ENCODE measurements around the gene CCDC77. TPM values are rescaled to one million over a fixed set of nuclear protein-coding genes. Genes with fewer than 3 reads are reported as not detected.

The CCDC77 gene
- total RNA-seq, 1 donor from 2014 or later, result 14.6 TPM

- Histone ChIP-seq H3K4me1 (ENCODE audit: control insufficient read depth in 3 of 3, insufficient read depth in 3 of 3, low read length in 3 of 3) (peaks cover 11 to 32% (median 26%) of the 10 kb centered on the region in 3 donors), H3K36me3 (ENCODE audit: control insufficient read depth in 3 of 3, insufficient read depth in 3 of 3, low read length in 3 of 3) (no peaks in the 10 kb centered on the region), H3K27me3 (ENCODE audit: control insufficient read depth in 3 of 3, insufficient read depth in 3 of 3, low read length in 3 of 3) (peaks cover 1 to 8% (median 6%) of the 10 kb centered on the region in 3 donors), H3K9ac (ENCODE audit: low read depth in 1 of 3, low read length in 3 of 3) (no peak overlapping the region), H3K9me3 (ENCODE audit: control insufficient read depth in 3 of 3, low read length in 3 of 3) (no peaks in the 10 kb centered on the region), H3K4me3 (ENCODE audit: low read length in 3 of 3) (no peak overlapping the region), H3K27ac (ENCODE audit: low read depth, low read length) (no peak overlapping the region)
Observed at GRCh38 chr12:462936-463705, 61.7 kb downstream of the CCDC77 start.

GRCh38 chr12:464484-465267, 63.2 kb downstream of the CCDC77 start:
- peak overlapping the region; percentile 28 for H3K27ac ChIP-seq (ENCODE audit: low read depth, low read length)

GRCh38 chr12:466039-466438, 64.6 kb downstream of the CCDC77 start:
- Histone ChIP-seq H3K27me3 (ENCODE audit: control insufficient read depth in 3 of 3, insufficient read depth in 3 of 3, low read length in 3 of 3) (no peaks in the 10 kb centered on the region), H3K27ac (ENCODE audit: low read depth, low read length) (peak overlapping the region; percentile 28), H3K9ac (ENCODE audit: low read depth in 1 of 3, low read length in 3 of 3) (peak overlapping the region in 1 of 3 donors; percentile 20), H3K4me1 (ENCODE audit: control insufficient read depth in 3 of 3, insufficient read depth in 3 of 3, low read length in 3 of 3) (peaks cover 10 to 48% (median 34%) of the 10 kb centered on the region in 3 donors), H3K36me3 (ENCODE audit: control insufficient read depth in 3 of 3, insufficient read depth in 3 of 3, low read length in 3 of 3) (no peaks in the 10 kb centered on the region), H3K4me3 (ENCODE audit: low read length in 3 of 3) (peak overlapping the region in 1 of 3 donors; percentile 17), H3K9me3 (ENCODE audit: control insufficient read depth in 3 of 3, low read length in 3 of 3) (no peaks in the 10 kb centered on the region)

More at GRCh38 chr12:464484-465267, 63.2 kb downstream of the CCDC77 start:
- peak overlapping the region; percentile 20 to 68 (median 52) for H3K4me3 ChIP-seq (ENCODE audit: low read length in 3 of 3)
- no peaks in the 10 kb centered on the region for H3K9me3 ChIP-seq (ENCODE audit: control insufficient read depth in 3 of 3, low read length in 3 of 3)
- peaks cover 5 to 38% (median 26%) of the 10 kb centered on the region in 3 donors for H3K4me1 ChIP-seq (ENCODE audit: control insufficient read depth in 3 of 3, insufficient read depth in 3 of 3, low read length in 3 of 3)
- H3K27me3 ChIP-seq (ENCODE audit: control insufficient read depth in 3 of 3, insufficient read depth in 3 of 3, low read length in 3 of 3), result no peaks in the 10 kb centered on the region
- H3K9ac ChIP-seq (ENCODE audit: low read depth in 1 of 3, low read length in 3 of 3), result peak overlapping the region in 1 of 3 donors; percentile 40
- H3K36me3 ChIP-seq (ENCODE audit: control insufficient read depth in 3 of 3, insufficient read depth in 3 of 3, low read length in 3 of 3), result no peaks in the 10 kb centered on the region

GRCh38 chr12:466762-467161, 65.3 kb downstream of the CCDC77 start:
- Histone ChIP-seq H3K36me3 (ENCODE audit: control insufficient read depth in 3 of 3, insufficient read depth in 3 of 3, low read length in 3 of 3) (no peaks in the 10 kb centered on the region), H3K9me3 (ENCODE audit: control insufficient read depth in 3 of 3, low read length in 3 of 3) (no peaks in the 10 kb centered on the region), H3K27ac (ENCODE audit: low read depth, low read length) (no peak overlapping the region), H3K27me3 (ENCODE audit: control insufficient read depth in 3 of 3, insufficient read depth in 3 of 3, low read length in 3 of 3) (no peaks in the 10 kb centered on the region), H3K4me3 (ENCODE audit: low read length in 3 of 3) (no peak overlapping the region), H3K4me1 (ENCODE audit: control insufficient read depth in 3 of 3, insufficient read depth in 3 of 3, low read length in 3 of 3) (peaks cover 10 to 48% (median 34%) of the 10 kb centered on the region in 3 donors), H3K9ac (ENCODE audit: low read depth in 1 of 3, low read length in 3 of 3) (no peak overlapping the region)

- Histone ChIP-seq H3K36me3 (ENCODE audit: control insufficient read depth in 3 of 3, insufficient read depth in 3 of 3, low read length in 3 of 3) (no peaks in the 10 kb centered on the region), H3K9ac (ENCODE audit: low read depth in 1 of 3, low read length in 3 of 3) (no peak overlapping the region), H3K4me3 (ENCODE audit: low read length in 3 of 3) (no peak overlapping the region), H3K4me1 (ENCODE audit: control insufficient read depth in 3 of 3, insufficient read depth in 3 of 3, low read length in 3 of 3) (peaks cover 10 to 48% (median 34%) of the 10 kb centered on the region in 3 donors), H3K27ac (ENCODE audit: low read depth, low read length) (no peak overlapping the region), H3K9me3 (ENCODE audit: control insufficient read depth in 3 of 3, low read length in 3 of 3) (no peaks in the 10 kb centered on the region), H3K27me3 (ENCODE audit: control insufficient read depth in 3 of 3, insufficient read depth in 3 of 3, low read length in 3 of 3) (peaks cover 0 to 2% (median 0%) of the 10 kb centered on the region in 3 donors)
Observed at GRCh38 chr12:467591-467990, 66.1 kb downstream of the CCDC77 start.

GRCh38 chr12:468671-469389, 67.4 kb downstream of the CCDC77 start:
- Histone ChIP-seq H3K27me3 (ENCODE audit: control insufficient read depth in 3 of 3, insufficient read depth in 3 of 3, low read length in 3 of 3) (peaks cover 0 to 3% (median 2%) of the 10 kb centered on the region in 3 donors), H3K36me3 (ENCODE audit: control insufficient read depth in 3 of 3, insufficient read depth in 3 of 3, low read length in 3 of 3) (no peaks in the 10 kb centered on the region), H3K27ac (ENCODE audit: low read depth, low read length) (no peak overlapping the region), H3K4me1 (ENCODE audit: control insufficient read depth in 3 of 3, insufficient read depth in 3 of 3, low read length in 3 of 3) (peaks cover 10 to 46% (median 34%) of the 10 kb centered on the region in 3 donors), H3K9me3 (ENCODE audit: control insufficient read depth in 3 of 3, low read length in 3 of 3) (no peaks in the 10 kb centered on the region), H3K9ac (ENCODE audit: low read depth in 1 of 3, low read length in 3 of 3) (no peak overlapping the region), H3K4me3 (ENCODE audit: low read length in 3 of 3) (no peak overlapping the region)

GRCh38 chr12:470133-470532, 68.7 kb downstream of the CCDC77 start:
- peaks cover 0 to 3% (median 2%) of the 10 kb centered on the region in 3 donors for H3K27me3 ChIP-seq (ENCODE audit: control insufficient read depth in 3 of 3, insufficient read depth in 3 of 3, low read length in 3 of 3)
- no peaks in the 10 kb centered on the region for H3K36me3 ChIP-seq (ENCODE audit: control insufficient read depth in 3 of 3, insufficient read depth in 3 of 3, low read length in 3 of 3)
- H3K4me3 ChIP-seq (ENCODE audit: low read length in 3 of 3), result peak overlapping the region in 2 of 3 donors; percentile 33 to 45
- peak overlapping the region; percentile 64 for H3K27ac ChIP-seq (ENCODE audit: low read depth, low read length)
- H3K9ac ChIP-seq (ENCODE audit: low read depth in 1 of 3, low read length in 3 of 3), result peak overlapping the region in 2 of 3 donors; percentile 40 to 42
- no peaks in the 10 kb centered on the region for H3K9me3 ChIP-seq (ENCODE audit: control insufficient read depth in 3 of 3, low read length in 3 of 3)
- H3K4me1 ChIP-seq (ENCODE audit: control insufficient read depth in 3 of 3, insufficient read depth in 3 of 3, low read length in 3 of 3), result peaks cover 6 to 41% (median 28%) of the 10 kb centered on the region in 3 donors

GRCh38 chr12:473198-473597, 71.8 kb downstream of the CCDC77 start:
- no peak overlapping the region for H3K27ac ChIP-seq (ENCODE audit: low read depth, low read length)

GRCh38 chr12:473863-474577, 72.6 kb downstream of the CCDC77 start:
- Histone ChIP-seq H3K9ac (ENCODE audit: low read depth in 1 of 3, low read length in 3 of 3) (no peak overlapping the region), H3K4me3 (ENCODE audit: low read length in 3 of 3) (no peak overlapping the region), H3K36me3 (ENCODE audit: control insufficient read depth in 3 of 3, insufficient read depth in 3 of 3, low read length in 3 of 3) (no peaks in the 10 kb centered on the region), H3K4me1 (ENCODE audit: control insufficient read depth in 3 of 3, insufficient read depth in 3 of 3, low read length in 3 of 3) (peaks cover 5 to 20% (median 15%) of the 10 kb centered on the region in 3 donors), H3K9me3 (ENCODE audit: control insufficient read depth in 3 of 3, low read length in 3 of 3) (no peaks in the 10 kb centered on the region), H3K27me3 (ENCODE audit: control insufficient read depth in 3 of 3, insufficient read depth in 3 of 3, low read length in 3 of 3) (peaks cover 3 to 5% (median 5%) of the 10 kb centered on the region in 3 donors), H3K27ac (ENCODE audit: low read depth, low read length) (no peak overlapping the region)

More at GRCh38 chr12:473198-473597, 71.8 kb downstream of the CCDC77 start:
- no peak overlapping the region for H3K9ac ChIP-seq (ENCODE audit: low read depth in 1 of 3, low read length in 3 of 3)
- peaks cover 3 to 5% (median 5%) of the 10 kb centered on the region in 3 donors for H3K27me3 ChIP-seq (ENCODE audit: control insufficient read depth in 3 of 3, insufficient read depth in 3 of 3, low read length in 3 of 3)
- no peaks in the 10 kb centered on the region for H3K9me3 ChIP-seq (ENCODE audit: control insufficient read depth in 3 of 3, low read length in 3 of 3)
- H3K36me3 ChIP-seq (ENCODE audit: control insufficient read depth in 3 of 3, insufficient read depth in 3 of 3, low read length in 3 of 3), result no peaks in the 10 kb centered on the region
- H3K4me3 ChIP-seq (ENCODE audit: low read length in 3 of 3), result no peak overlapping the region
- peaks cover 5 to 27% (median 18%) of the 10 kb centered on the region in 3 donors for H3K4me1 ChIP-seq (ENCODE audit: control insufficient read depth in 3 of 3, insufficient read depth in 3 of 3, low read length in 3 of 3)

Data from skeletal muscle tissue (tissue), 4 donors.